OCI-LY1 (cell line): ENCODE measurements around the gene COL15A1.
A peak's percentile ranks its signal among the peaks of the same experiment; 100 is the strongest.

Experiments used
- EZH2 ChIP-seq: fragments of 200-600 bp; sonication (generic), shearing (Covaris generic); IDR thresholded peaks from 2 replicates; pipeline ENCODE4 v1.8.0; 2017; ENCODE audit warnings: borderline replicate concordance, mixed run types, mild to moderate bottlenecking, antibody characterized with exemption, low read length, moderate library complexity, mixed read lengths
- TF ChIP-seq, protein P1 (sequence below): fragments of 200-600 bp; sonication (generic), shearing (Covaris generic); IDR thresholded peaks from 2 replicates; pipeline ENCODE4 v1.5.1; 2017; ENCODE audit warnings: mild to moderate bottlenecking, antibody characterized with exemption, low read length, moderate library complexity, mixed read lengths

DNA sequence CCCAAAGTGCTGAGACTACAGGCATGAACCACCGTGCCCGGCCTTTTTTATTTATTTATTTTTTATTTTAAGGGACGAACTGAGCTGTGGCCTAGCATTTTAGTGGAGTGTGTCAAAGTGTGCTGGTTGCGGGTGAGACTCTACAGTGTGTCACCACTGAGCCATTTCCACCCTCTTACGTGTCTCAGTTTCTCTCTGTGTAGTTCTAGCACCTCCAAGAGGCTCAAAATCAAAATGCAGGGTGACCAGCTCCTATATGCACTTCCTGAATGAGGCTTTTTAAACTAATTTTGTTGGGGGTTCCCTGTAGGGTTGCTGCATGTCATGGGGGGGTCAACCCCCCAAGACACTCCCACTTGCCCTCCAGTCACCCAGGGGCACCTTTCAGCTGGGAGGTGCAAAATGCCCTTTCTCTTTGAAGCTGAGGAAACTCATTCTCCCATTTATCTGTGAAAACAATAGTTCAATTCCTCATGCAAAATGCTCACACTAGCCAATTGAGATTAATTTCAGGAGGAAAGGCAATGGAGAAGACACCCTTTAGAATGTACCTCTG is 69.3 kb downstream of the COL15A1 start:
- TF ChIP-seq, protein P1, sequence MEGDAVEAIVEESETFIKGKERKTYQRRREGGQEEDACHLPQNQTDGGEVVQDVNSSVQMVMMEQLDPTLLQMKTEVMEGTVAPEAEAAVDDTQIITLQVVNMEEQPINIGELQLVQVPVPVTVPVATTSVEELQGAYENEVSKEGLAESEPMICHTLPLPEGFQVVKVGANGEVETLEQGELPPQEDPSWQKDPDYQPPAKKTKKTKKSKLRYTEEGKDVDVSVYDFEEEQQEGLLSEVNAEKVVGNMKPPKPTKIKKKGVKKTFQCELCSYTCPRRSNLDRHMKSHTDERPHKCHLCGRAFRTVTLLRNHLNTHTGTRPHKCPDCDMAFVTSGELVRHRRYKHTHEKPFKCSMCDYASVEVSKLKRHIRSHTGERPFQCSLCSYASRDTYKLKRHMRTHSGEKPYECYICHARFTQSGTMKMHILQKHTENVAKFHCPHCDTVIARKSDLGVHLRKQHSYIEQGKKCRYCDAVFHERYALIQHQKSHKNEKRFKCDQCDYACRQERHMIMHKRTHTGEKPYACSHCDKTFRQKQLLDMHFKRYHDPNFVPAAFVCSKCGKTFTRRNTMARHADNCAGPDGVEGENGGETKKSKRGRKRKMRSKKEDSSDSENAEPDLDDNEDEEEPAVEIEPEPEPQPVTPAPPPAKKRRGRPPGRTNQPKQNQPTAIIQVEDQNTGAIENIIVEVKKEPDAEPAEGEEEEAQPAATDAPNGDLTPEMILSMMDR, result peak; percentile 35; the same call in 1 of the 2 replicates
- TF ChIP-seq EZH2, result no peak
